HG02678 (cell line): ENCODE data around the gene SLC17A2.
A peak's percentile ranks its signal among the peaks of the same experiment; 100 is the strongest.
"Not testable (repeated sequence)": the region's sequence is repeated elsewhere in the genome, so short reads cannot be mapped to it uniquely, and the experiment has no call there.

Source experiments
- ATAC-seq: cut with Tn5 transposase; IDR thresholded peaks from one replicate; pipeline ENCODE4 v1.9.1; 2021; ENCODE audit warnings: mild to moderate bottlenecking, moderate library complexity; ENCODE audit not compliant: unreplicated experiment

The SLC17A2 gene

GRCh38 chr6:25951296-25952032 is 21.0 kb upstream of the SLC17A2 start:
- no peak for ATAC-seq

- no peak for ATAC-seq
These were observed 19.8 kb upstream of the SLC17A2 start for GRCh38 chr6:25950297-25950696.

GRCh38 chr6:25949695-25950094 is 19.2 kb upstream of the SLC17A2 start:
- ATAC-seq: no peak

GRCh38 chr6:25947492-25947891 is 17.0 kb upstream of the SLC17A2 start:
- ATAC-seq: not testable (repeated sequence)

GRCh38 chr6:25946631-25947030 is 16.1 kb upstream of the SLC17A2 start:
- ATAC-seq: no peak

- not testable (repeated sequence) for ATAC-seq
These were observed 15.2 kb upstream of the SLC17A2 start for GRCh38 chr6:25945738-25946137.

- ATAC-seq: peak; percentile 88
These were observed 14.4 kb upstream of the SLC17A2 start for GRCh38 chr6:25944688-25945574.

GRCh38 chr6:25943887-25944286 is 13.4 kb upstream of the SLC17A2 start:
- no peak for ATAC-seq

- no peak for ATAC-seq
These were observed 12.2 kb upstream of the SLC17A2 start for GRCh38 chr6:25942561-25943147.

GRCh38 chr6:25939593-25939992 is 9.1 kb upstream of the SLC17A2 start:
- ATAC-seq: no peak

GRCh38 chr6:25935953-25936352 is 5.5 kb upstream of the SLC17A2 start:
- no peak for ATAC-seq

- ATAC-seq: no peak
These were observed 4.3 kb upstream of the SLC17A2 start for GRCh38 chr6:25934735-25935313.

- no peak for ATAC-seq
These were observed 3.7 kb upstream of the SLC17A2 start for GRCh38 chr6:25934156-25934555.

GRCh38 chr6:25931411-25931709 is 869 bp upstream of the SLC17A2 start:
- ATAC-seq: no peak

GRCh38 chr6:25929785-25930184 is 706 bp downstream of the SLC17A2 start:
- ATAC-seq: not testable (repeated sequence)

GRCh38 chr6:25928562-25929324 is 1.7 kb downstream of the SLC17A2 start:
- no peak for ATAC-seq

- ATAC-seq: no peak
These were observed 2.7 kb downstream of the SLC17A2 start for GRCh38 chr6:25927756-25928216.

GRCh38 chr6:25927178-25927577 is 3.3 kb downstream of the SLC17A2 start:
- no peak for ATAC-seq

GRCh38 chr6:25925876-25926275 is 4.6 kb downstream of the SLC17A2 start:
- ATAC-seq: no peak

- ATAC-seq: no peak
These were observed 8.2 kb downstream of the SLC17A2 start for GRCh38 chr6:25922301-25922700.
